Measurements from ENCODE around the gene COG8.

The COG8 gene

DNA sequence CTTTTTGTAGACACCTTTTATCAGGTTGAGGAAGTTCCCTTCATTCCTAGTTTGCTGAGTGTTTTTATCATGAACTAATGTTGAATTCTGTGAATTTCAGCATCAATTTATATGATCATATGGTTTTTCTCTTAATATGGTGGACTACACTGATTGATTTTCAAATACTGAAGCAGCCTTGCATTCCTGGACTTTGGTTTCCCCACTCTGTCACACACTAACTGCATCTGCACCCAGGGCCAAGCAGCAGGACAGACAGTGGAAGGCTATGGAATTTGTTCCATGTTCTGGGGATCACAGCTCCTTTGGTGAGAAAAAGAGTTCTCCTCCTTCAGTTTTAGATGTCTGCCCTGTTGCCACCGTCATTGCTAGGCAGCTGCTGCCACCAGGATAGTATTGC, 38.7 kb upstream of the COG8 start:
- in situ Hi-C loops (cut with HindIII; ENCODE audit: low sequenced_read_pairs) = no loop called here
- DNase-seq (ENCODE audit: low read depth, low spot score) = no peak
- H3K4me3 ChIP-seq (ENCODE audit: low read depth, low read length) = no peak overlapping the region
- no peak for TF ChIP-seq CTCF (IDR thresholded peaks at IDR 0.05; ENCODE audit: low read depth, low read length)

GRCh38 chr16:69376393-69377059, 37.2 kb upstream of the COG8 start:
- TF ChIP-seq CTCF (IDR thresholded peaks at IDR 0.05; ENCODE audit: low read depth, low read length) = no peak
- DNase-seq (ENCODE audit: low read depth, low spot score) = no peak
- in situ Hi-C loops (cut with HindIII; ENCODE audit: low sequenced_read_pairs) = no loop called here

GRCh38 chr16:69373019-69373418, 33.7 kb upstream of the COG8 start:
- no peak for DNase-seq (ENCODE audit: low read depth, low spot score)
- no peak for TF ChIP-seq CTCF (IDR thresholded peaks at IDR 0.05; ENCODE audit: low read depth, low read length)
- no peak overlapping the region for H3K4me3 ChIP-seq (ENCODE audit: low read depth, low read length)
- in situ Hi-C loops (cut with HindIII; ENCODE audit: low sequenced_read_pairs) = no loop called here

More at GRCh38 chr16:69376393-69377059, 37.2 kb upstream of the COG8 start:
- H3K4me3 ChIP-seq (ENCODE audit: low read depth, low read length) = no peak overlapping the region

DNA sequence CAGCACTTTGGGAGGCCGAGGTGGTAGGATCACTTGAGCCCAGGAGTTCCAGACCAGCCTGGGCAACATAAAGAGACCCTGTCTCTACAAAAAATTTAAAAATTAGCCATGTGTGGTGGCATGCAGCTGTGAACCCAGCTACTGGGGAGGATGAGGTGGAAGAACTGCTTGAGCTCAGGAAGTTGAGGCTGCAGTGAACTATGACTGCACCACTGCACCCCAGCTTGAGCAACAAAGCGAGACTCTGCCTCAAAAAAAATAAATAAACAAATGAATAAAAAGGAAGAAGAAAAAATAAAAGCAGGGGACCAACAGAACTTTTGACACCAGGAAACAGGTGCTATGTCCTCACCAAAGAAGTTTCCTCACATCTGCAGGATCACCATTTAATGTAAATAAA, 32.2 kb upstream of the COG8 start:
- in situ Hi-C loops (cut with HindIII; ENCODE audit: low sequenced_read_pairs) = no loop called here
- no peak for DNase-seq (ENCODE audit: low read depth, low spot score)

GRCh38 chr16:69368866-69369265, 29.5 kb upstream of the COG8 start:
- no peak for DNase-seq (ENCODE audit: low read depth, low spot score)
- no peak overlapping the region for H3K4me3 ChIP-seq (ENCODE audit: low read depth, low read length)
- TF ChIP-seq CTCF (IDR thresholded peaks at IDR 0.05; ENCODE audit: low read depth, low read length) = no peak
- in situ Hi-C loops (cut with HindIII; ENCODE audit: low sequenced_read_pairs) = no loop called here

More for the DNA sequence above, 32.2 kb upstream of the COG8 start:
- H3K4me3 ChIP-seq (ENCODE audit: low read depth, low read length) = no peak overlapping the region
- no peak for TF ChIP-seq CTCF (IDR thresholded peaks at IDR 0.05; ENCODE audit: low read depth, low read length)

DNA sequence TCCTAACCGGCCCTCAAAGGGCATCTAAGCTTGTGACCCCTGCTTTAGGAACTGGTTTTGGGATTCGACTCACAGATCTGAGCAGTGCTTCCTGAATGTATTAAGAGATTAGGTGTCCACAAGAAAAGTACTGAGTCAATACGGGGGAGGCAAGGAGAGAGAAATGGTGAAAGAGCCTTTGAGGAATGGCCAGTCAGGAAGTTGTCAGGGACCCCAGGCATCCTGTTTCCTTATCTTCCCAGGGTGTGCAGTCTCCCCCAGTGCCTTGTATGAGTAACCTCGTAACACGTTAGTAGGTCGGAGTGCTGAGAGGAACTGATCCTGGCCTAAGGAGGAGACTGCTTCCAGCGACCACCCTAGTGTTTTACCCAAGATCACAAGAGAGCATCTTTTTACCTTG, 28.6 kb upstream of the COG8 start:
- in situ Hi-C loops (cut with HindIII; ENCODE audit: low sequenced_read_pairs) = no loop called here
- no peak for DNase-seq (ENCODE audit: low read depth, low spot score)
- TF ChIP-seq CTCF (IDR thresholded peaks at IDR 0.05; ENCODE audit: low read depth, low read length) = no peak
- H3K4me3 ChIP-seq (ENCODE audit: low read depth, low read length) = no peak overlapping the region
